H9 (cell line): ENCODE measurements around the gene HNRNPD. TPM values are rescaled to one million over a fixed set of nuclear protein-coding genes. Genes with fewer than 3 reads are reported as not detected.

ENCODE experiments used
- DNase-seq: peaks from one replicate; pipeline ENCODE4 v3.0.0-alpha.2; 2017
- H2AFZ ChIP-seq: one replicate; pipeline ENCODE4 v1.6.1; 2013; ENCODE audit warnings: mild to moderate bottlenecking, low read length, control low read depth, moderate library complexity
- H2AK5ac ChIP-seq: 2 replicates; pipeline ENCODE4 v1.6.1; 2013; ENCODE audit warnings: low read length, control low read depth, mixed read lengths; ENCODE audit not compliant: insufficient read length
- H2BK120ac ChIP-seq: one replicate; pipeline ENCODE4 v1.6.1; 2013; ENCODE audit warnings: low read depth, mild to moderate bottlenecking, low read length, control low read depth, inconsistent platforms; ENCODE audit not compliant: poor library complexity, severe bottlenecking
- H2BK12ac ChIP-seq: 2 replicates; pipeline ENCODE4 v1.6.1; 2013; ENCODE audit warnings: low read length, control low read depth, mixed read lengths, low read depth; ENCODE audit not compliant: insufficient read length
- H2BK15ac ChIP-seq: 2 replicates; pipeline ENCODE4 v1.6.1; 2013; ENCODE audit warnings: low read depth, low read length, control low read depth
- H2BK20ac ChIP-seq: one replicate; pipeline ENCODE4 v1.6.1; 2013; ENCODE audit warnings: low read depth, mild to moderate bottlenecking, low read length, control low read depth, inconsistent platforms; ENCODE audit not compliant: poor library complexity, severe bottlenecking
- H2BK5ac ChIP-seq: 2 replicates; pipeline ENCODE4 v1.6.1; 2013; ENCODE audit warnings: low read length, control low read depth, mixed read lengths; ENCODE audit not compliant: insufficient read length
- H3K14ac ChIP-seq: 2 replicates; pipeline ENCODE4 v1.6.1; 2013; ENCODE audit warnings: low read length, control low read depth; ENCODE audit not compliant: insufficient read depth
- H3K18ac ChIP-seq: 2 replicates; pipeline ENCODE4 v1.6.1; 2013; ENCODE audit warnings: low read depth, mild to moderate bottlenecking, mixed read lengths, low read length, control low read depth; ENCODE audit not compliant: insufficient read length
- H3K23ac ChIP-seq: 2 replicates; pipeline ENCODE4 v1.6.1; 2013; ENCODE audit warnings: low read length, control low read depth, mixed read lengths, low read depth; ENCODE audit not compliant: insufficient read length
- H3K23me2 ChIP-seq: 2 replicates; pipeline ENCODE4 v1.6.1; 2013; ENCODE audit warnings: low read depth, mild to moderate bottlenecking, mixed read lengths, low read length, control low read depth; ENCODE audit not compliant: insufficient read length, poor library complexity, severe bottlenecking
- H3K27ac ChIP-seq: 2 replicates; pipeline ENCODE4 v1.5.1; 2013; ENCODE audit warnings: low read length, control low read depth, mixed read lengths, low read depth; ENCODE audit not compliant: insufficient read length
- H3K27me3 ChIP-seq: 2 replicates; pipeline ENCODE4 v1.6.1; 2013; ENCODE audit warnings: low read length, control low read depth, inconsistent platforms; ENCODE audit not compliant: insufficient read depth
- H3K4ac ChIP-seq: 2 replicates; pipeline ENCODE4 v1.6.1; 2013; ENCODE audit warnings: low read depth, mild to moderate bottlenecking, control low read depth, inconsistent platforms, low read length, moderate library complexity
- H3K4me1 ChIP-seq: 2 replicates; pipeline ENCODE4 v1.6.1; 2013; ENCODE audit warnings: low read length, control low read depth, inconsistent platforms; ENCODE audit not compliant: insufficient read depth
- H3K4me2 ChIP-seq: 2 replicates; pipeline ENCODE4 v1.6.1; 2013; ENCODE audit warnings: low read length, control low read depth, mixed read lengths; ENCODE audit not compliant: insufficient read length, insufficient read depth
- H3K56ac ChIP-seq: 2 replicates; pipeline ENCODE4 v1.6.1; 2013; ENCODE audit warnings: low read depth, mild to moderate bottlenecking, mixed read lengths, low read length, control low read depth; ENCODE audit not compliant: insufficient read length
- H3K79me1 ChIP-seq: 2 replicates; pipeline ENCODE4 v1.6.1; 2013; ENCODE audit warnings: low read depth, mild to moderate bottlenecking, moderate library complexity, low read length, control low read depth, inconsistent platforms; ENCODE audit not compliant: insufficient read depth, poor library complexity, severe bottlenecking
- H3K79me2 ChIP-seq: 2 replicates; pipeline ENCODE4 v1.6.1; 2013; ENCODE audit warnings: low read length, control low read depth, inconsistent platforms; ENCODE audit not compliant: insufficient read depth
- H3K9ac ChIP-seq: 2 replicates; pipeline ENCODE4 v1.6.1; 2013; ENCODE audit warnings: low read length, control low read depth, mixed read lengths; ENCODE audit not compliant: insufficient read length; ENCODE audit errors: extremely low read depth
- H3K9me3 ChIP-seq: one replicate; pipeline ENCODE4 v1.6.1; 2013; ENCODE audit warnings: low read depth, low read length, inconsistent platforms; ENCODE audit not compliant: control insufficient read depth
- H3T11ph ChIP-seq: one replicate; pipeline ENCODE4 v1.6.1; 2013; ENCODE audit warnings: mild to moderate bottlenecking, low read length, control low read depth, inconsistent platforms
- H4K20me1 ChIP-seq: one replicate; pipeline ENCODE4 v1.6.1; 2013; ENCODE audit not compliant: control insufficient read depth, insufficient read length, insufficient read depth
- H4K5ac ChIP-seq: 2 replicates; pipeline ENCODE4 v1.6.1; 2013; ENCODE audit warnings: low read depth, mild to moderate bottlenecking, mixed read lengths, low read length, control low read depth; ENCODE audit not compliant: insufficient read length
- H4K8ac ChIP-seq: replicated peaks from 2 replicates; pipeline ENCODE4 v1.6.1; 2013; ENCODE audit warnings: low read length, control low read depth, mixed read lengths, low read depth; ENCODE audit not compliant: insufficient read length
- H4K91ac ChIP-seq: 2 replicates; pipeline ENCODE4 v1.6.1; 2013; ENCODE audit warnings: low read depth, mild to moderate bottlenecking, moderate library complexity, mixed read lengths, low read length, control low read depth; ENCODE audit not compliant: insufficient read length
- H3K27ac Mint-ChIP-seq, 3 experiments: 2 replicates in 2 of 3; 3 replicates in 1 of 3; pipeline ENCODE4 v1.8.0; 2020 to 2021; ENCODE audit warnings: mixed read lengths in 3 of 3, mild to moderate bottlenecking in 1 of 3, moderate library complexity in 1 of 3
- H3K27me3 Mint-ChIP-seq: 2 replicates; pipeline ENCODE4 v1.8.0; 2021; ENCODE audit warnings: low read depth, mild to moderate bottlenecking, moderate library complexity, mixed read lengths
- H3K36me3 Mint-ChIP-seq, 3 experiments: 2 replicates in 2 of 3; 3 replicates in 1 of 3; pipeline ENCODE4 v1.8.0; 2020 to 2021; ENCODE audit warnings: low read depth in 3 of 3, mixed read lengths in 3 of 3; ENCODE audit not compliant: insufficient read depth in 1 of 3
- H3K4me1 Mint-ChIP-seq, 2 experiments: 2 replicates each; pipeline ENCODE4 v1.8.0; 2020; ENCODE audit warnings: mixed read lengths in 2 of 2
- H3K4me3 Mint-ChIP-seq, 2 experiments: 2 replicates in 1 of 2; 3 replicates in 1 of 2; pipeline ENCODE4 v1.8.0; 2020 to 2021; ENCODE audit warnings: mild to moderate bottlenecking in 2 of 2, mixed read lengths in 2 of 2, moderate library complexity in 1 of 2
- H3K9me3 Mint-ChIP-seq, 2 experiments: 2 replicates in 1 of 2; 3 replicates in 1 of 2; pipeline ENCODE4 v1.8.0; 2020; ENCODE audit warnings: mild to moderate bottlenecking in 2 of 2, mixed read lengths in 2 of 2, moderate library complexity in 1 of 2
- CTCF ChIP-seq: fragments of 200-600 bp; sonication (generic); conservative IDR thresholded peaks from 3 replicates; pipeline ENCODE4 v1.8.0; 2021; ENCODE audit warnings: antibody characterized with exemption, mild to moderate bottlenecking
- WGBS: extraction: QIAGEN DNeasy Blood & Tissue Kit; methylation state at CpG from one replicate; pipeline ENCODE4 v1.1.7; 2013; ENCODE audit warnings: missing lambda C conversion rate, low lambda C conversion rate, mixed read lengths; ENCODE audit not compliant: insufficient read length; ENCODE audit errors: extremely low coverage; 5-methylcytosine and 5-hydroxymethylcytosine counted together
- total RNA-seq: library from RNA; stranded (reverse); gene quantifications from 2 replicates; pipeline ENCODE4 v1.2.1, GENCODE V29; 2021

The HNRNPD gene
- total RNA-seq, 1 experiment from 2014 or later, result 611 TPM

DNA sequence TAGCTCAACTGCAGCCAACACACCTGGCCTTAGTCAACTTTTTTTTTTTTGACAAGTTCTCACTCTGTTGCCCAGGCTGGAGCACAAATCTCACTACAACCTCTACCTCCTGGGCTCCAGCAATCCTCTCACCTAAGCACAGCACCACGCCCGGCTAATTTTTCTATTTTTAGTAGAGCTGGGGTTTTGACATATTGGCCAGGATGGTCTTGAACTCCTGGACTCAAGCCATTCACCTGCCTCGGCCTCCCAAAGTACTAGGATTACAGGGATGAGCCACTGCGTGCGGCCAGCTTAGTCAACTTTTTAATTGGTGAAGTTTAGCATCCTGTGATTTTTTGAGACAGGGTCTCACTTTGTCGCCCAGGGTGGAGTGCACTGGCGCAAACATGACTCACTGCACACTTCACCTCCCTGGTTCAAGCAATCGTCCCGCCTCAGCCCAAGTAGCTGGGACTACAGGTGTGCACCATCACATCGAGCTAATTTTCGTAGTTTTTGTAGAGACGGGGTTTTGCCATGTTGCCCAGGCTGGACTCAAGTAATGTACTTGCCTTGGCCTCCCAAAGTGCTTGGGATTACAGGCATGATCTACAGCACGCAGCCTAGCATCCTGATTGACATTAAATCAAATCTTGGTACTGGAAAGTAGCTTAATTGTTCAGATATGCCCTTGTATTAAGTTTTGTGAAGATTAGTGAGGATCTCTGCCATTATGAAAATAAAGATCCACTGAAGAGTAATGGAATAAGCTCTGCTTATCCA lies 48.2 kb upstream of the HNRNPD start:
- Mint-ChIP-seq H3K4me3 (no peak overlapping the region), H3K4me1 (peaks cover 7 to 10% of the 10 kb centered on the region in 2 experiments), H3K9me3 (no peaks in the 10 kb centered on the region), H3K27ac (peak overlapping the region; percentile 2 to 87 (median 57); a peak in 3 of 7 replicates), H3K27me3 (no peaks in the 10 kb centered on the region; the same call in 1 of the 2 replicates), H3K36me3 (peaks cover 33 to 42% (median 34%) of the 10 kb centered on the region in 3 experiments)
- no peak overlapping the region for H2AFZ ChIP-seq
- no peaks in the 10 kb centered on the region for H3K4me1 ChIP-seq
- H4K20me1 ChIP-seq, result no peaks in the 10 kb centered on the region
- no peak overlapping the region for H3T11ph ChIP-seq
- DNase-seq, result no peak
- no peak for TF ChIP-seq CTCF
- no peak overlapping the region for H2BK5ac ChIP-seq
- no peak overlapping the region for H3K18ac ChIP-seq
- no peak overlapping the region for H2BK12ac ChIP-seq
- no peak overlapping the region for H3K56ac ChIP-seq
- H3K9ac ChIP-seq, result no peak overlapping the region
- no peak overlapping the region for H4K5ac ChIP-seq
- WGBS, result no CpG with 5 or more reads among the region's 13 CpGs
- no peak overlapping the region for H3K23ac ChIP-seq
- no peak overlapping the region for H2BK120ac ChIP-seq
- H3K27me3 ChIP-seq, result no peaks in the 10 kb centered on the region
- H3K4me2 ChIP-seq, result no peak overlapping the region
- no peaks in the 10 kb centered on the region for H3K23me2 ChIP-seq
- H3K27ac ChIP-seq, result no peak overlapping the region
- peaks cover 3% of the 10 kb centered on the region; the same call in 1 of the 2 replicates for H3K79me2 ChIP-seq
- no peak overlapping the region for H4K8ac ChIP-seq
- no peaks in the 10 kb centered on the region for H3K79me1 ChIP-seq
- no peak overlapping the region for H3K14ac ChIP-seq
- no peaks in the 10 kb centered on the region for H3K9me3 ChIP-seq
- H4K91ac ChIP-seq, result no peak overlapping the region
- H3K4ac ChIP-seq, result no peak overlapping the region
- no peak overlapping the region for H2BK20ac ChIP-seq
- no peak overlapping the region for H2AK5ac ChIP-seq
- H2BK15ac ChIP-seq, result no peak overlapping the region
